ENCODE results near the gene TINCR. TPM values are rescaled to one million over a fixed set of nuclear protein-coding genes. Genes with fewer than 3 reads are reported as not detected.

Gene TINCR
- total and polyA plus RNA-seq, 2 donors (not counting 1 experiment from before 2014, with no cell fraction given) = 0.42 to 0.54 TPM

- H3K27ac ChIP-seq (ENCODE audit: low read length in 2 of 2) = no peak overlapping the region
- Mint-ChIP-seq H3K4me3 (no peak overlapping the region), H3K27me3 (peaks cover 15% of the 10 kb centered on the region), H3K27ac (no peak overlapping the region), H3K4me1 (no peaks in the 10 kb centered on the region), H3K9me3 (ENCODE audit: insufficient read depth) (peaks cover 5% of the 10 kb centered on the region)
- H3K9me3 ChIP-seq (ENCODE audit: control extremely low read depth in 1 of 3, control insufficient read depth in 2 of 3, insufficient read depth in 1 of 3, low read length in 2 of 3) = peaks cover 0 to 23% (median 1%) of the 10 kb centered on the region in 3 donors
- no peaks in the 10 kb centered on the region for H4K20me1 ChIP-seq (ENCODE audit: control insufficient read depth, insufficient read depth, low read length, poor library complexity, severe bottlenecking)
- ATAC-seq (ENCODE audit: low read depth) (no peak), DNase-seq (no peak)
- CTCF ChIA-PET = no interaction called here
- TF ChIP-seq EZH2 (IDR thresholded peaks at IDR 0.05; ENCODE audit: borderline replicate concordance, insufficient read depth, low read depth, low read length, poor library complexity, severe bottlenecking) (no peak), CTCF (IDR thresholded peaks at IDR 0.05) (no peak)
- POLR2A ChIA-PET = no interaction called here
- H3K4me1 ChIP-seq (ENCODE audit: control insufficient read depth in 2 of 2, insufficient read depth in 2 of 2, low read length in 2 of 2) = no peaks in the 10 kb centered on the region
- intact Hi-C loops (cut with micrococcal nuclease) = no loop called here
- no peaks in the 10 kb centered on the region for H3K36me3 ChIP-seq (replicated peaks in 1 of 2; ENCODE audit: control extremely low read depth in 1 of 2, control insufficient read depth in 1 of 2, extremely low read depth in 1 of 2, insufficient read depth in 2 of 2, low read length in 1 of 2)
- H3K4me2 ChIP-seq (replicated peaks; ENCODE audit: low read depth, low read length, poor library complexity, severe bottlenecking) = no peak overlapping the region
- H3K27me3 ChIP-seq (replicated peaks in 1 of 4; ENCODE audit: control extremely low read depth in 1 of 4, control insufficient read depth in 3 of 4, insufficient read depth in 4 of 4, low read length in 3 of 4) = no peaks in the 10 kb centered on the region
- no peak overlapping the region for H3K4me3 ChIP-seq (ENCODE audit: control extremely low read depth in 1 of 5, extremely low read depth in 1 of 5, insufficient read depth in 1 of 5, low read depth in 2 of 5, low read length in 4 of 5)
- WGBS (ENCODE audit: insufficient coverage) = 77% methylated on average over 9 of the region's 11 CpGs
- H3K9ac ChIP-seq (ENCODE audit: low read length) = no peak overlapping the region
- no peaks in the 10 kb centered on the region for H3K79me2 ChIP-seq (ENCODE audit: control insufficient read depth, insufficient read depth, low read length)
- no peak overlapping the region for H2AFZ ChIP-seq (ENCODE audit: insufficient read depth, low read depth, low read length, poor library complexity, severe bottlenecking)
Measured at GRCh38 chr19:5522106-5522505, 45.6 kb downstream of the TINCR start.

GRCh38 chr19:5520501-5520900, 47.3 kb downstream of the TINCR start:
- no peak overlapping the region for H3K27ac ChIP-seq (ENCODE audit: low read length in 2 of 2)
- Mint-ChIP-seq H3K9me3 (ENCODE audit: insufficient read depth) (peaks cover 14% of the 10 kb centered on the region), H3K4me1 (no peaks in the 10 kb centered on the region), H3K27ac (no peak overlapping the region), H3K4me3 (no peak overlapping the region), H3K27me3 (peaks cover 14% of the 10 kb centered on the region)
- WGBS (ENCODE audit: insufficient coverage) = 100% methylated on average over 3 of the region's 4 CpGs
- no peak overlapping the region for H3K4me3 ChIP-seq (ENCODE audit: control extremely low read depth in 1 of 5, extremely low read depth in 1 of 5, insufficient read depth in 1 of 5, low read depth in 2 of 5, low read length in 4 of 5)
- no peaks in the 10 kb centered on the region for H3K36me3 ChIP-seq (replicated peaks in 1 of 2; ENCODE audit: control extremely low read depth in 1 of 2, control insufficient read depth in 1 of 2, extremely low read depth in 1 of 2, insufficient read depth in 2 of 2, low read length in 1 of 2)
- H4K20me1 ChIP-seq (ENCODE audit: control insufficient read depth, insufficient read depth, low read length, poor library complexity, severe bottlenecking) = no peaks in the 10 kb centered on the region
- ATAC-seq (ENCODE audit: low read depth) (no peak), DNase-seq (no peak)
- no peak for TF ChIP-seq EZH2 (IDR thresholded peaks at IDR 0.05; ENCODE audit: borderline replicate concordance, insufficient read depth, low read depth, low read length, poor library complexity, severe bottlenecking)
- TF ChIP-seq CTCF (IDR thresholded peaks at IDR 0.05) = no peak
- peaks cover 1 to 36% (median 9%) of the 10 kb centered on the region in 3 donors for H3K9me3 ChIP-seq (ENCODE audit: control extremely low read depth in 1 of 3, control insufficient read depth in 2 of 3, insufficient read depth in 1 of 3, low read length in 2 of 3)
- no peaks in the 10 kb centered on the region for H3K27me3 ChIP-seq (replicated peaks in 1 of 4; ENCODE audit: control extremely low read depth in 1 of 4, control insufficient read depth in 3 of 4, insufficient read depth in 4 of 4, low read length in 3 of 4)
- no peaks in the 10 kb centered on the region for H3K4me1 ChIP-seq (ENCODE audit: control insufficient read depth in 2 of 2, insufficient read depth in 2 of 2, low read length in 2 of 2)
- CTCF ChIA-PET = no interaction called here
- POLR2A ChIA-PET = no interaction called here
- H3K4me2 ChIP-seq (replicated peaks; ENCODE audit: low read depth, low read length, poor library complexity, severe bottlenecking) = no peak overlapping the region
- H3K79me2 ChIP-seq (ENCODE audit: control insufficient read depth, insufficient read depth, low read length) = no peaks in the 10 kb centered on the region
- no peak overlapping the region for H2AFZ ChIP-seq (ENCODE audit: insufficient read depth, low read depth, low read length, poor library complexity, severe bottlenecking)
- H3K9ac ChIP-seq (ENCODE audit: low read length) = no peak overlapping the region
- intact Hi-C loops (cut with micrococcal nuclease) = no loop called here
